ENCODE measurements around the gene SLC22A13.
A peak's percentile ranks its signal among the peaks of the same experiment; 100 is the strongest.
"Not testable (repeated sequence)": the region's sequence is repeated elsewhere in the genome, so short reads cannot be mapped to it uniquely, and the experiment has no call there.

The SLC22A13 gene

GRCh38 chr3:38264779-38265178 is 833 bp upstream of the SLC22A13 start:
- DNase-seq (ENCODE audit: low spot score), result no peak

- DNase-seq (ENCODE audit: low spot score), result no peak
These were observed 1.2 kb downstream of the SLC22A13 start for GRCh38 chr3:38266810-38267209.

- no peak for DNase-seq (ENCODE audit: low spot score)
These were observed 2.0 kb downstream of the SLC22A13 start for GRCh38 chr3:38267662-38268061.

- no peak for DNase-seq (ENCODE audit: low spot score)
These were observed 2.5 kb downstream of the SLC22A13 start for GRCh38 chr3:38268087-38268486.

DNA sequence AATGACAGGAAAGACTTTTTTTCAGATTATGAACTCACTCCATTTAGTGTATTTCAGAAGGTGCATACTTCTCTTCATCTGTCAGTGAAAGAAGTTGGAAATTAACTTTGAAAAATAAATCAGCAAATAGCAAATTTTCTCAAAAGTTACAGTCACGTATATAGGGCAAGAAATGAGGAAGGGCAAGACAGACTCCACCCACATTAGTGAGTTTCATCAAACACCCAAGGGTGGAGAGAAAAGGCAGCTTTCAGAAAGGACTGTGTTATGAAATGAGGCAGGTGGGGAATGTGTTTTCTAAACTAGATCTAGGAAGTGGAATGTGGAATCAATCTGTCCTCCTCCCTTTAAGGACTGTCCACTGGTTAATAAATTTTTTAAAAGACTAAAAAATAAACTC is 2.9 kb downstream of the SLC22A13 start:
- no peak for DNase-seq (ENCODE audit: low spot score)

DNA sequence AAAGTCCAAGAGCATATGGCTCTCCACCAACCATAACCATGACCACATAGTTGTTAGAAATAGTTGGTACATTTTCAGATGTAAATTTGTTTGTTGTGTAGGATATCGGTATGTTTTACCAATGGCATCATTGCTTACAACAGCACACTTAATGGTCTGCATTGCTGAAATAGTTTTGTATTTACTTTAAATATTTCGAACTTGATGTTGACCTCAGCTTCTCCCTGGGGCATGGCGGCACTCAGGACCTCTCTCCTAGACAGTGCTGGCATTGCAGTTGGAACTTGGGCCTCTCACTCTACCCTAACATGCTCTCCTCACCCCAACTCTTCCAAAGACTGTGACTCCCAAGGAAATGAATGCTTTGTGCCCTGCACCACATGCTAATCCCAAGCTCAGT is 5.0 kb downstream of the SLC22A13 start:
- no peak for DNase-seq (ENCODE audit: low spot score)

DNA sequence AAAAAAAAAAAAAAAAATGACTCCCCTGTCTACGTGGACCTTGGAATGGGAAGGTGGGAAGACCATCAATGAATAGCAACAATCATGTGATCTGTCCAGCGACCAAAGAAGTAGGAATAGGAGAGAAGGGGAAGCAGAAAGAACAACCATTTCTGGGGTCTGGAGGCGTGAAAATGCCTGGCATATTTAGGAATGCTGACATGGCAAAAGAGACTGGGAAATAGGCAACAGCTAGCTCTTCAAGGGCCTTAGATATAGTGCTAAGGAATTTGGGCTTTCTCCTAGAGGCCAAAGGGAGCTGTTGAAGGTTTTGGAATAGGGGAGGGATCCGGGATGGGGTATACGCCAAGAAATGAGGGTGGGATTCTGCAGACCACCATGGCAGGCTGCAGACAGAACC is 5.9 kb downstream of the SLC22A13 start:
- DNase-seq (ENCODE audit: low spot score), result no peak

GRCh38 chr3:38274864-38275649 is 9.4 kb downstream of the SLC22A13 start:
- DNase-seq (ENCODE audit: low spot score), result no peak

- DNase-seq (ENCODE audit: low spot score), result no peak
These were observed 10.0 kb downstream of the SLC22A13 start for GRCh38 chr3:38275658-38276057.

DNA sequence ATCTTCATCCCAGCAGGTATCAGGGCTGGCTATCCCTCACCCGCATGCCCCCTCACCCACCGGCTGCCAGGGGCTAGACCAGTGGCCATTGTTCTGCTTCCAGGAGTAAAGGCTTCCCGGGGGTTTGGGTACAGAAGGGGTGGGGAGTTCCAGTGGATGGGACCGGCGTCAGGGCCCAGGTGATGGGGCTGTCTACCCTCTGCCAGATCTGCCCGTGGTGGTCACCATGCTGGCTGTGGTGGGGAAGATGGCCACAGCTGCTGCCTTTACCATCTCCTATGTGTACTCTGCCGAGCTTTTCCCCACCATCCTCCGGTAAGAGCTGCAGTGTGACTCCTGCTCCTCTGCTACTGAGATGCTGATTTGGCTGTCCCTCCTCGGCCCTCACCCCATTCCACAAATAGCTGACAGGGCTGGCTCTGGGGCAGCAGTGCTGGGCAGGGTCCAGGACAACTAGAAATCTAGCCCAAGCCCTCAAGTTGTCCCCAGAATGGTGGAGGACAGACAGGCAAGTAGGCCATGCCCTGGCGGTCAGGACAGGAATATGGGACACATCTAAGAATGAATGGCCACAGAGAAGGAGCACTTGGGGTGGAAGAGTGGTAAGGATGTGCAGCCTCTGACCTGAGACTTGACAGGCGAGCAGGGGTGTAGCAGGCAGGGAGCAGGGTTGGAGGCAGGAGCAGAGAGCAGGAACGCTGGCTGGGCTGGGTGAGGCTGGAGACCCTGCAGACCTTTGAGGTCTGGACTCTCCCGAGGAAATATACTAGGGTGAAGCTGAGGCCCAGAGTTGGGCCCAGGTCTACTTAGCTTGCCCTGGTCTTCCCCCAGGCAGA is 10.7 kb downstream of the SLC22A13 start:
- no peak for DNase-seq (ENCODE audit: low spot score)

DNA sequence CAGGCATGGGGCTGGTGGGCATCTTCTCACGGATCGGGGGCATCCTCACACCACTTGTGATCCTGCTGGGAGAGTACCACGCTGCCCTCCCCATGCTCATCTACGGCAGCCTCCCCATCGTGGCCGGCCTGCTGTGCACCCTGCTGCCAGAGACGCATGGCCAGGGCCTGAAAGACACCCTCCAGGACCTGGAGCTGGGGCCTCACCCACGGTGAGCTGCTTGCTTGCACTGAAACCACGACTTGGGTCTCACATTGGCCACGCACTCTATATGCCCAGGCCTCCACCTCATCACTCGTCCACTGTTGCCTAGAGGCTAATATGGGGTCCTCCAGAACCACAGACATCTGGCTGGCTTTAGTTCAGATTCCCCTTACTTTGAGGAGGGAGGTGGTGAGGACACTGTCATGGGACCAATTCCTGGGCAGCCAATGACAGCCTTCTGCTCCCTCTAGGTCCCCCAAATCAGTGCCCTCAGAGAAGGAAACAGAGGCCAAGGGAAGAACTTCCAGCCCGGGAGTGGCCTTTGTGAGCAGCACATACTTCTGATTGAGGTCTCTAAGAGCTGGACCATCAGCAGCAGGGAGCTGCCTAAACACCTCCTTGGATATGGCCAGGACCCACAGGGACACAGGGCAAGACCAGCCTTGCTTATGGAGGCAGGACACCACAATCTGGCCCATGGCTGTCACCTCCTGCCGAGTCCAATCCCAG is 11.5 kb downstream of the SLC22A13 start:
- no peak for DNase-seq (ENCODE audit: low spot score)

DNA sequence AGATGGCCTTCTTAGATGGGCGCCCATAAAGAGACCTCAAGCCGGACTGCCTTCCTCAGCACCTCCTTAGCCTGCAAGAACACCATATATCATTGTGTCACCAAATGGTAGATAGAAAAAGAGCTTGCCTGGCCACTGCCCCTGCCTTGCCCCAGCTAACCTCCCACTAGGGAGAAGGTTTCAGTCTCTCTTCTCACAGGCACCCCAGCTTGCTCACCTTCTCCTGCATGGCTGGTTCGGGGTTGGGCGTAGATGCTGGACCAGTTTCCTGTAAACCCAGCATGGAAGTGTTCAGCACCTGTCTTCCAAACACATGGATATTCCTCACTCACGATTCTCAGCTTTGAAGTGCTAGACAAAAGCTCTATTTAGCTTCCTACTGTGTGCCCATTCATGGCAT is 13.2 kb downstream of the SLC22A13 start:
- DNase-seq (ENCODE audit: low spot score), result no peak

GRCh38 chr3:38281895-38282686 is 16.5 kb downstream of the SLC22A13 start, which contains the start of gene SLC22A14:
Gene SLC22A14 (plus strand): TSS chr3:38282294. CDS start chr3:38306027, 23,733 bp downstream.
- no peak for DNase-seq (ENCODE audit: low spot score)

GRCh38 chr3:38283810-38284755 is 18.5 kb downstream of the SLC22A13 start:
- DNase-seq (ENCODE audit: low spot score), result no peak

DNA sequence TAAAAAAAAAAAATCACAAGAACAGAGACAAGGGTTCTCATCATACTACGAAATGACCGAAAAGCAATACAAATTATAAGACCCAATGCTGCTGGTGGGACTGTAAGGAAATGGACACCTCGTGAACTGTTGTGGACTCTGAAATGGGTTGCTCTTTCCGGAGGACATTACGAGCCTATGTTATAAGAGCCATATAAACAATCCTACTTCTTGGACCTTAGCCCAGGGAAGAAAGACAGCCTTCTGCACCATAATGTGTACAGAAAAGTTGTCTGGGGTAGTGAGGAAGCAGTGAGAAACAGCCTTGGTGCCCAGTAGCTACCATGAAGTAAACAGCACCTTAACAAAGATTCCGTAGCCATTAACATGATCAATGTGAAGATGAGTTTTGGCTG is 19.1 kb downstream of the SLC22A13 start:
- DNase-seq (ENCODE audit: low spot score), result no peak

DNA sequence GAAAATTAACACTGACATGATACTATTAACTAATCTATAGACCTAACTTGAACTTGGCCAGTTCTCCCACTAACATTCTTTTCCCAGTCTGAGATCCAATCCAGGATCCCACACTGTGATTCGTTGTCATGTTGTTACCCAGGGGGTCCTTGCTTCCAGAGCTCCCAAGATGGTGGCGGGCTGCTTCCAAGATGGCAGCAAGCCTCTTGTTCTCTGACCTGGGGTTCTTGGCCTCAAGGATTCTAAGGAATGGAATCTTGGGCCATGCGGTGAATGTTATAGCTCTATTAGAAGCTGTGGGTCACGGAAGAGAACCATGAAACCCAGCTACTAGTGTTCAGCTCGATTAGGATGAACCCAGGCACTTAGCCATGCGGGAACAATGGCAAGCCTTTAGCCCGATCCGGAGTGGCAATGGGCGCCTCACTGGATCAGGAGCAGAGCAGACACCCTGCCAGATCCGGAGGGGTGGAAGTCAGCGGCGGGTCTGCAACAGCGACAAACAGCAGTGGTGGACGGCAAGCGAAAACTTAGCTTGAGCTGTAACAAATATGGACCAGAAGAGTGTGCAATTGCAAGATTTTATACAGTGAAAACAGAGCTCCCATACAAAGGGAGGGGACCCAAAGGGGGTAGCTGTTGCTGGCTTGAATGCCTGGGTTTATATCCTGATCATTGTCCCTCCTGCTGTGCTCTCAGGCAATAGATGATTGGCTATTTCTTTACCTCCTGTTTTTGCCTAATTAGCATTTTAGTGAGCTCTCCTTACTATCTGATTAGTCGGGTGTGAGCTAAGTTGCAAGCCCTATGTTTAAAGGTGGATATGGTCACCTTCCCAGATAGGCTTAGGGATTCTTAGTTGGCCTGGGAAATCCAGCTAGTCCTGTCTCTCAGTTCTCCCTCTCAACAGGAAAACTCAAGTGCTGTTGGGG is 23.9 kb downstream of the SLC22A13 start:
- not testable (repeated sequence) for DNase-seq (ENCODE audit: low spot score)

DNA sequence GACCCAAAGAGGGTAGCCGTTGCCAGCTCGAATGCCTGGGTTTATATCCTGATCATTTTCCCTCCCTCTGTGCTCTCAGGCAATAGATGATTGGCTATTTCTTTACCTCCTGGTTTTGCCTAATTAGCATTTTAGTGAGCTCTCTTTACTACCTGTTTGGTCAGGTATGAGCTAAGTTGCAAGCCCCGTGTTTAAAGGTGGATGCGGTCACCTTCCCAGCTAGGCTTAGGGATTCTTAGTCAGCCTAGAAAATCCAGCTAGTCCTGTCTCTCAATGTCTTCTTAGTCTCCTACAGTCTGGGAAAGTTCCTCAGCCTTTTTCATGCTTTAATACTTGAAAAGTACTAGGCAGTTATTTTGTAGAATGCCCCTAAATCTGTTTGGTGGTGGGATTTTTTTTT is 31.4 kb downstream of the SLC22A13 start:
- not testable (repeated sequence) for DNase-seq (ENCODE audit: low spot score)

GRCh38 chr3:38297537-38297936 is 31.9 kb downstream of the SLC22A13 start:
- DNase-seq (ENCODE audit: low spot score), result no peak

DNA sequence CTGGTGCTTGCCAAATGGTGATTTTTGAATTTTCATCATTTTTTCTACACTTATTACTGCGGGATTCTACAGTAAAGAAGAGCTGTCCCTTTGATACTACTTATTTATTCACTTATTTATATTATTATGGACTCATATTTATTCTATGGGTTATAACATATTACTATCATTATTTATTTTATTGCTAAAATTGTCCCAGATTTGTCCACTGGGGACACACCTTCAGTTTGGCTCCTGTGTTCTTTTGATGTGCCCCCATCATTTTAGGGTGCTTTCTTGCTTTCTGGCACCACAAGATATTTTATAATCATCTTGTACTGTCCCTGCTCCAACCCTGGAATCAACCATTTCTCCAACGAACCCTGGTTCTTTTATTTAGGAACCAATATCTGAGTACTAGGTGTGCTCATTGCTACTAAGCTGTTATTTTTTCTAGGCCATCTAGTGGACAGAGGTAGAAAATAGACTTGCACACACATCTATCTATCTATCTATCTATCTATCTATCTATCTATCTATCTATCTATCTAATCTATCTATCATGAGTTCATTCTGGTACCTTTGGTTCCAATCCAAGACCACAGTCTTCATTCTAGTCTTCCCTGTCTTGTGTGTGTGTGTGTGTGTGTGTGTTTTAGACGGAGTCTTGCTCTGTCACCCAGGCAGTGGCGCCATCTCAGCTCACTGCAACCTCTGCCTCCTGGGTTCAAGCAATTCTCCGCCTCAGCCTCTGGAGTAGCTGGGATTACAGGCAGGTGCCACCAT is 32.5 kb downstream of the SLC22A13 start:
- peak; percentile 33 for DNase-seq (ENCODE audit: low spot score)

All from D341Med (cell line).